HG02885 (cell line): ENCODE data around the gene EIF3A.
"Not testable (repeated sequence)": the region's sequence is repeated elsewhere in the genome, so short reads cannot be mapped to it uniquely, and the experiment has no call there.

Experiments used
- ATAC-seq: cut with Tn5 transposase; IDR thresholded peaks from one replicate; pipeline ENCODE4 v1.9.1; 2021; ENCODE audit warnings: mild to moderate bottlenecking; ENCODE audit not compliant: unreplicated experiment, poor library complexity

The EIF3A gene

GRCh38 chr10:119059557-119059956 lies 21.1 kb downstream of the EIF3A start:
- ATAC-seq, result no peak

- no peak for ATAC-seq
Measured at GRCh38 chr10:119058010-119058409, 22.6 kb downstream of the EIF3A start.

GRCh38 chr10:119055472-119055871 lies 25.1 kb downstream of the EIF3A start:
- ATAC-seq, result no peak

GRCh38 chr10:119051775-119052174 lies 28.8 kb downstream of the EIF3A start:
- no peak for ATAC-seq

- no peak for ATAC-seq
Measured at GRCh38 chr10:119049777-119050176, 30.8 kb downstream of the EIF3A start.

GRCh38 chr10:119049361-119049760 lies 31.3 kb downstream of the EIF3A start:
- no peak for ATAC-seq

- ATAC-seq, result no peak
Measured at GRCh38 chr10:119045561-119045960, 35.1 kb downstream of the EIF3A start.

- no peak for ATAC-seq
Measured at GRCh38 chr10:119042169-119042568, 38.4 kb downstream of the EIF3A start.

GRCh38 chr10:119041326-119041725 lies 39.3 kb downstream of the EIF3A start:
- ATAC-seq, result no peak

GRCh38 chr10:119039161-119039560 lies 41.5 kb downstream of the EIF3A start:
- no peak for ATAC-seq

- no peak for ATAC-seq
Measured at GRCh38 chr10:119031496-119032059, 49.0 kb downstream of the EIF3A start.

- peak; percentile 51 for ATAC-seq
Measured at GRCh38 chr10:119030421-119031250, 50.0 kb downstream of the EIF3A start.

GRCh38 chr10:119029613-119030420 lies 50.8 kb downstream of the EIF3A start, which contains the start of gene NANOS1:
Gene NANOS1, plus strand, starts transcription at chr10:119029714. Its CDS starts 88 bp downstream, at chr10:119029802.
- ATAC-seq, result peak; percentile 16

- peak; percentile 68 for ATAC-seq
Measured at GRCh38 chr10:119028900-119029612, 51.6 kb downstream of the EIF3A start.

- ATAC-seq, result not testable (repeated sequence)
Measured at GRCh38 chr10:119028445-119028899, 52.1 kb downstream of the EIF3A start.

- ATAC-seq, result no peak
Measured at GRCh38 chr10:119026301-119027110, 54.1 kb downstream of the EIF3A start.

- no peak for ATAC-seq
Measured at GRCh38 chr10:119025776-119026175, 54.8 kb downstream of the EIF3A start.

GRCh38 chr10:119025336-119025735 lies 55.3 kb downstream of the EIF3A start:
- no peak for ATAC-seq

- no peak for ATAC-seq
Measured at GRCh38 chr10:119024882-119025281, 55.7 kb downstream of the EIF3A start.

GRCh38 chr10:119023553-119023868 lies 57.1 kb downstream of the EIF3A start:
- ATAC-seq, result no peak
